KMS-11 (cell line): Measurements from ENCODE around the gene CTRL.
A peak's percentile ranks its signal among the peaks of the same experiment; 100 is the strongest.

Source experiments
- H2AFZ ChIP-seq: fragments of 200-600 bp; sonication (generic); 2 replicates; pipeline ENCODE4 v1.6.1; 2016; ENCODE audit warnings: antibody characterized with exemption, mixed run types, low read depth
- H3K27ac ChIP-seq: fragments of 200-600 bp; sonication (generic); 2 replicates; pipeline ENCODE4 v1.6.1; 2016; ENCODE audit warnings: mild to moderate bottlenecking, mixed run types
- H3K27me3 ChIP-seq: fragments of 200-600 bp; sonication (generic); 2 replicates; pipeline ENCODE4 v1.6.1; 2017; ENCODE audit warnings: mild to moderate bottlenecking, low read depth, mixed run types, moderate library complexity; ENCODE audit not compliant: insufficient read depth
- H3K36me3 ChIP-seq: fragments of 200-600 bp; sonication (generic); 2 replicates; pipeline ENCODE4 v1.6.1; 2017; ENCODE audit warnings: mild to moderate bottlenecking, mixed run types; ENCODE audit not compliant: insufficient read depth
- H3K4me1 ChIP-seq: fragments of 200-600 bp; sonication (generic); 2 replicates; pipeline ENCODE4 v1.6.1; 2016; ENCODE audit warnings: mild to moderate bottlenecking, low read depth, mixed run types; ENCODE audit not compliant: poor library complexity, severe bottlenecking
- H3K4me2 ChIP-seq: fragments of 200-600 bp; sonication (generic); 2 replicates; pipeline ENCODE4 v1.7.0; 2016; ENCODE audit warnings: mild to moderate bottlenecking, mixed run types
- H3K4me3 ChIP-seq: fragments of 200-600 bp; sonication (generic); IDR thresholded peaks from 2 replicates; pipeline ENCODE4 v1.6.1; 2017; ENCODE audit warnings: low read depth, low read length, mixed read lengths; ENCODE audit not compliant: insufficient read depth
- H3K79me2 ChIP-seq: fragments of 200-600 bp; sonication (generic); 2 replicates; pipeline ENCODE4 v1.6.1; 2016; ENCODE audit warnings: low read depth, mixed run types; ENCODE audit not compliant: insufficient read depth
- H3K9ac ChIP-seq: fragments of 200-600 bp; sonication (generic); 2 replicates; pipeline ENCODE4 v1.6.1; 2016; ENCODE audit warnings: mild to moderate bottlenecking, mixed run types
- H4K20me1 ChIP-seq: fragments of 200-600 bp; sonication (generic); 2 replicates; pipeline ENCODE4 v1.6.1; 2016; ENCODE audit warnings: mild to moderate bottlenecking, mixed run types; ENCODE audit not compliant: insufficient read depth
- CTCF ChIP-seq: fragments of 200-600 bp; sonication (generic); conservative IDR thresholded peaks from 2 replicates; pipeline ENCODE4 v1.6.1; 2017; ENCODE audit warnings: low read depth, mild to moderate bottlenecking, antibody characterized with exemption, low read length, moderate library complexity, mixed read lengths

Gene CTRL

GRCh38 chr16:67963292-67963661 lies 31.6 kb upstream of the CTRL start:
- Histone ChIP-seq H3K4me3 (no peak overlapping the region), H3K4me1 (peaks cover 50% of the 10 kb centered on the region), H2AFZ (no peak overlapping the region), H4K20me1 (no peaks in the 10 kb centered on the region), H3K27me3 (no peaks in the 10 kb centered on the region), H3K36me3 (no peaks in the 10 kb centered on the region), H3K9ac (no peak overlapping the region), H3K4me2 (peak overlapping the region; percentile 31; the same call in 1 of the 2 replicates), H3K79me2 (no peaks in the 10 kb centered on the region), H3K27ac (peak overlapping the region; percentile 11; the same call in 1 of the 2 replicates)
- no peak for TF ChIP-seq CTCF

GRCh38 chr16:67962135-67962534 lies 30.5 kb upstream of the CTRL start:
- no peaks in the 10 kb centered on the region for H4K20me1 ChIP-seq
- no peak for TF ChIP-seq CTCF
- H3K4me1 ChIP-seq: peaks cover 44% of the 10 kb centered on the region
- no peak overlapping the region for H3K27ac ChIP-seq
- no peak overlapping the region for H2AFZ ChIP-seq
- H3K9ac ChIP-seq: no peak overlapping the region
- no peak overlapping the region for H3K4me2 ChIP-seq
- H3K27me3 ChIP-seq: no peaks in the 10 kb centered on the region
- H3K36me3 ChIP-seq: no peaks in the 10 kb centered on the region
- no peak overlapping the region for H3K4me3 ChIP-seq
- no peaks in the 10 kb centered on the region for H3K79me2 ChIP-seq

- no peak overlapping the region for H3K4me2 ChIP-seq
- H3K36me3 ChIP-seq: no peaks in the 10 kb centered on the region
- H3K4me3 ChIP-seq: no peak overlapping the region
- H3K27ac ChIP-seq: no peak overlapping the region
- no peak overlapping the region for H2AFZ ChIP-seq
- no peak overlapping the region for H3K9ac ChIP-seq
- no peaks in the 10 kb centered on the region for H4K20me1 ChIP-seq
- no peak for TF ChIP-seq CTCF
- peaks cover 42% of the 10 kb centered on the region for H3K4me1 ChIP-seq
- no peaks in the 10 kb centered on the region for H3K79me2 ChIP-seq
- H3K27me3 ChIP-seq: no peaks in the 10 kb centered on the region
Measured at GRCh38 chr16:67961551-67961957, 29.9 kb upstream of the CTRL start.

- Histone ChIP-seq H3K27ac (no peak overlapping the region), H4K20me1 (no peaks in the 10 kb centered on the region), H3K4me1 (peaks cover 25% of the 10 kb centered on the region), H3K9ac (no peak overlapping the region), H3K79me2 (no peaks in the 10 kb centered on the region), H3K36me3 (no peaks in the 10 kb centered on the region), H2AFZ (no peak overlapping the region), H3K4me3 (no peak overlapping the region), H3K27me3 (no peaks in the 10 kb centered on the region), H3K4me2 (no peak overlapping the region)
- TF ChIP-seq CTCF: no peak
Measured at GRCh38 chr16:67959536-67960329, 28.1 kb upstream of the CTRL start.
